ENCODE measurements around the gene FYCO1.

Gene FYCO1

DNA sequence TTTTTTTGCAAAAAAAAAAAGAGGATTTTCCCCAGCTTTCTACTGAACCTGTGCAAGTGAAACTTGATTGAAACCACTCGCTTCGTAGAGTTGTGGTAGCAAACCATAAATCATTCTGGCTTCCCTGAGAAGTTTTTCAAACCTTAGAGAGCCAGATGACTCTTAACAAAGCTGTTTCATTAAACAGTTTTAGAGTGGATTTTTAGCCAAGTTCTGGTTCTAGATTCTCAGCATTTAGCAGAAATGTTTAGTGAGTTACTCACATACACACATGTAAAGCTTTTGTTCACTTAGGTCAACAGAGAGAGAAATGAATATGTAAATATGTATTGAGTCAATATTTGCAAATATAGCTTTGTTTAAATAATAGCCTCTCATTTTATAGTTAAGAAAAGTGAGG lies 127.4 kb downstream of the FYCO1 start:
- no peaks in the 10 kb centered on the region for H3K27me3 ChIP-seq (ENCODE audit: insufficient read depth, low read depth, severe bottlenecking)
- H3K36me3 ChIP-seq, result no peaks in the 10 kb centered on the region
- TF ChIP-seq CTCF (IDR thresholded peaks at IDR 0.05; ENCODE audit: low read depth, low read length), result no peak
- no peaks in the 10 kb centered on the region for H3K9me3 ChIP-seq (ENCODE audit: severe bottlenecking)
- H3K27ac ChIP-seq, result no peak overlapping the region
- DNase-seq, result no peak
- H3K4me3 ChIP-seq (ENCODE audit: low read depth, low read length), result no peak overlapping the region

Measured in WERI-Rb-1 (cell line).